Fibroblast of the aortic adventitia (primary cell): Measurements from ENCODE around the gene NEDD4L. TPM values are rescaled to one million over a fixed set of nuclear protein-coding genes. Genes with fewer than 3 reads are reported as not detected.

ENCODE experiments used
- DNase-seq: peaks from one replicate; pipeline ENCODE4 v3.0.0-alpha.2; 2010; ENCODE audit warnings: low read depth
- H3K4me3 ChIP-seq: 2 replicates; pipeline ENCODE4 v1.5.1; 2011; ENCODE audit warnings: low read depth, mild to moderate bottlenecking, control low read depth, low read length, moderate library complexity
- total RNA-seq: library from RNA; depleted of rRNA; stranded (reverse); fragments of >200 nt; gene quantifications from 2 replicates; pipeline ENCODE4 v1.2.3, GENCODE V29; 2012; ENCODE audit warnings: low replicate concordance
- TF ChIP-seq, protein P1 (sequence below): IDR thresholded peaks from 2 replicates; pipeline ENCODE4 v1.5.1; 2011; ENCODE audit warnings: mild to moderate bottlenecking, low read length, control low read depth, inconsistent platforms; ENCODE audit not compliant: insufficient read depth

The NEDD4L gene
- total RNA-seq, 1 donor: 22.2 TPM

- no peak for DNase-seq
- TF ChIP-seq, protein P1, sequence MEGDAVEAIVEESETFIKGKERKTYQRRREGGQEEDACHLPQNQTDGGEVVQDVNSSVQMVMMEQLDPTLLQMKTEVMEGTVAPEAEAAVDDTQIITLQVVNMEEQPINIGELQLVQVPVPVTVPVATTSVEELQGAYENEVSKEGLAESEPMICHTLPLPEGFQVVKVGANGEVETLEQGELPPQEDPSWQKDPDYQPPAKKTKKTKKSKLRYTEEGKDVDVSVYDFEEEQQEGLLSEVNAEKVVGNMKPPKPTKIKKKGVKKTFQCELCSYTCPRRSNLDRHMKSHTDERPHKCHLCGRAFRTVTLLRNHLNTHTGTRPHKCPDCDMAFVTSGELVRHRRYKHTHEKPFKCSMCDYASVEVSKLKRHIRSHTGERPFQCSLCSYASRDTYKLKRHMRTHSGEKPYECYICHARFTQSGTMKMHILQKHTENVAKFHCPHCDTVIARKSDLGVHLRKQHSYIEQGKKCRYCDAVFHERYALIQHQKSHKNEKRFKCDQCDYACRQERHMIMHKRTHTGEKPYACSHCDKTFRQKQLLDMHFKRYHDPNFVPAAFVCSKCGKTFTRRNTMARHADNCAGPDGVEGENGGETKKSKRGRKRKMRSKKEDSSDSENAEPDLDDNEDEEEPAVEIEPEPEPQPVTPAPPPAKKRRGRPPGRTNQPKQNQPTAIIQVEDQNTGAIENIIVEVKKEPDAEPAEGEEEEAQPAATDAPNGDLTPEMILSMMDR: no peak
- H3K4me3 ChIP-seq: no peak overlapping the region
Observed at GRCh38 chr18:58411323-58411722, 367.3 kb downstream of the NEDD4L start.

DNA sequence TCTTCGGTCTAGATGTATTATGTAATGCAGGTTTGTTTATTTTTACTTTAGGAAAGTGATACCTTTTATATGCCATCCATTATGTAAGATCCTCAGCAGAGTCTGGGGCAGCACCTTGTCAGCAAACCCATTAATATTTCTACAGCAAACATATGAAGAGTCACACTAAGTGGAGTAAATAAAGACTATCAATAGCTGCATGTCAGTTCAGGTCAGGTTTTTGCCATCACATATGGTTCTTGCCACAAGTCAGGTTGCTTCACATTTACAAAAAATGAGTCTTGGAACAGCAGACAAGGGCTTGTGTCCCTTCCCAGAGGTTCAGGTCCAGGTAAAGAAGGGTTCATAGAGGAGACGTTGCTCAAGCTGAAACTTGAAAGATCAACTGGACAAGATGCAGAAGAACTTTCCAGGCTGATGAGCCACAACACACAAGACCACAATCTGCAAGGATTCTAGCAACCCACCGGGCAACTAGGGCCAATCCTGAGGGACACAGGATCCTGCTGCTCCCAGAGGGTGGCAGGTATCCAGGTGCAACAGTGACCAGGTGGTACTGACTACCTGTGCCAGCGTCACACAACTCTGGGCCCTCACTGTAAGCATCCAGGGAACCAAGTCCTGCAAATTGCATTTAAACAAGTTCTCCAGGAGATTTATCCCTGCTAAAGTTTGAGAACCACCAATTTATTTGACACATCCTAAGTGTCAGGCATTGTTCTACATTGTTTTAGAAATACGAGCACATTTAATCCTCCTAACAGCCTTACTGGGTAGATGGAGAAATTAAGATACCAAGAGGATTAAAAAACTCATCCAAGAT lies 369.0 kb downstream of the NEDD4L start:
- no peak for DNase-seq
- TF ChIP-seq, protein P1: no peak
- no peak overlapping the region for H3K4me3 ChIP-seq

DNA sequence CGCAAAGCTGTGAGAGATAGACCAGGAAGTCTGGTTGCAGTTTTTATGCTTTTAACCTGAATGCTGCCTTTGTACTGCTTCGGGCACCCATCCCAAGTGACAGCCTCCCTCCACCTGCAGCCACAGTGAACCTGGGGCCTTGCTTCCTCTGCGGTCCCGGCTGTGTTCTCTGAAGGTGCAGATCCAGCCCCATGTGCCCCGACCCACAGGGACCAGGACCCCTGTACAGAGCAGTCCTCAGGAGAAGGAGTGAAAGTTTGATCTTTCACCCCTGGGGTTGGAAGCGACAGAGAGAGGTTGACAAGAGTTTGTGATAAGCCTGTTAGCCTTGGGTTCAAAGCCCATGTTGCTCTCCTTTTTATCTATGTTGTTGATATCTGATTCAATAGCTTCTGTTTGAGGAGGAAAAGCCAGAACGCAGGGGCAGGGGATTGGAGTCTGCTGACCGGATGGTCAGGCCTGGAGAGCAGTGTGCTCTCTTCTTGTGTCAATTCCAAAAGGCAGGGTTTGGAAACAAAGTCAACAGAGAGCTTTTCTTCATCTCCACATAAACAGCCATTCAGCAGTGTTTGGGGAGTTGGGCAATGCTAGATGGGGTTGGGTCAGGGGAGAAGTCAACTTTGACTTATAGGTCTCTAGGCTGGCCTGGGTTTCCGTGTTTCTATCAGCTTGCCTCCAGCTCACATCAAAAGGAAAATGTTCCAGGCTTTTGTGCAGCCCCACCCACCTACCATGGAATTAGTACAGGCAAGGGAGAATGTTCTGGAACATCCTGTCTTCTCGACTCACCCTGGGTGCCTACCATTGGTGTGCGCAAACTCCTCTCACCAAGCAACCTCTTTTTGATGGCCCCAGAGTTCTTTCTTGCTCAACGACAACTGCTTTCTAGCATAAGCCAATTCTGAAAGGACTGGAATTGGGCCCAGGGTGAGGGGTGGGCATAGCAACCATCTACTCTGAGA lies 369.9 kb downstream of the NEDD4L start:
- DNase-seq: no peak
- no peak overlapping the region for H3K4me3 ChIP-seq
- TF ChIP-seq, protein P1: no peak

DNA sequence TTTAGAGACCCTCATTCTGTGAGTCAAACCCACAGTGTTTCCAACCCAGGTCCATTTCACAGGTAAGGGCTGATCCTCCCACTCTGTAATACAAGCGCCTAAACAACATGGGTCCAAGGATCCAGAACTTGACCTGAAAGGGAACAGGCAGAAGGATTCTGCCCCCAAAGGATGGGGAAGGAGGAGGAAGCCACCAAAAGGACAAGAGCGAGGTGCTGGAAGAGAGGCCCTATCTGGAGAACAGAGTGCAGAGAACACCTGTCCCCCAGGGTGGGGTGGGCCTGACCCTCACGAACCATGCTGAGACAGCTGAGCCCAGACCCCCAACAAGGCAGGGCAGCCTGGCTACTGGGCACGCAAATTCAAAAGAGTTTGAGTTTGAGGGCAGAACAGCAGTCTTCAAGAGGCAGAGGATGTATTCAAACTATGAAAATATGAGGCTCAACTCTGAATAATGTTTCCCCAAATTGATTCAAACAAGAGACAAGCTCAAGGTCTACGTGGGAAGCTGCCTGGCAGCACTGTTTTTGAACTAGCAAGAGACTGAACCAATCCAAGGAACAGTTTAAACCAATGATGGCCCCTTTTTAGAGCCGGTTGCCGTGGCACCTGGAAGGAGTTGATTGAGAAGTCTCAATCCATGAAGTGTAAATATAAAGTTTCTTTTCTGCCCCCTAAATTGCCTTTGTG lies 372.1 kb downstream of the NEDD4L start:
- TF ChIP-seq, protein P1: no peak
- DNase-seq: no peak
- no peak overlapping the region for H3K4me3 ChIP-seq

- no peak overlapping the region for H3K4me3 ChIP-seq
- DNase-seq: peak; percentile 33
- TF ChIP-seq, protein P1: no peak
Observed at GRCh38 chr18:58416704-58417683, 373.0 kb downstream of the NEDD4L start.
